Activated CD4-positive, alpha-beta T cell treated with anti-CD3 and anti-CD28 coated beads for 1 hour (primary cell): ENCODE measurements around the gene GPS2.

Experiments used
- DNase-seq: peaks from one replicate; pipeline ENCODE4 v3.0.0-alpha.2; 2020

GPS2 gene

GRCh38 chr17:7315570-7316235 is 543 bp upstream of the GPS2 start:
- no peak for DNase-seq

DNA sequence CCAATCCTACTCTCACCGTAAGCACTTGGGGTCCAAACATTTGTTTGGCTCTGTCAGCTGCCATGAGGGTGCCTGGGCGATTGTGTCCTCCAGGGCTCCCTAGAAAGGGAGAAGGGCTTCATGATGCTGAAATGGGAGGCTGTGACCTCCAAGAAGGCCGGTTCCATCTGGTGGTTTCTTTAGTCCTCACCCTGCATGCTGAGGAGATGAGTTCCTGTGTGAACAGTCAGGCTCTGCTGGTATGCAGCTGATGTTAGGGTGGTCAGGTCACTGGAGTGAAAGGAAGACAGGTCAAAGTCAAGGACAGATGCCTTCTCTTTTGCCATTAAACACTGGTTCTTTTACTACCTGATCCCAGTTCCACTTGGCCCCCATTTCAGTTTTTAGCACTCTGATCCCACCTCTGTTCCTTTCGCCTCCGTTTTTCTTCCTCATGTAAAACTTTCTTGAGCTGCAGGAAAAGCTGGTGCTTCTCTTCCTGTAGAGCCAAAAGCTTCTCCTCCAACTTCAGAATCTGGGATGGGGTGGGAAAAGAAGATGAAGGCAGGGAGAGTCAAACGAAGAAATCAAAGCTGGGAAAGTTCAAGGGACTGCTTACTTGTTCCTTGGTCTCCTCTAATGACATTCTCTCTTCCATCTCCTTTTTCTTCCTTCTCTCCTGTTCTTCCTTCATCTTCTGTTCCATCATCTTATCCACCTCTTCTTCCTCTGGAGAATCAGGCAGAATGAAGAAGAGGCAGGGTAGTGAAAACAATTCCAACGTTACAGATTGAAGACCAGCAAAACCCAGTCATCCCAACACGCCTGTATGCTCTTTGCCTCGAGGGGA is 1.1 kb downstream of the GPS2 start:
- no peak for DNase-seq

DNA sequence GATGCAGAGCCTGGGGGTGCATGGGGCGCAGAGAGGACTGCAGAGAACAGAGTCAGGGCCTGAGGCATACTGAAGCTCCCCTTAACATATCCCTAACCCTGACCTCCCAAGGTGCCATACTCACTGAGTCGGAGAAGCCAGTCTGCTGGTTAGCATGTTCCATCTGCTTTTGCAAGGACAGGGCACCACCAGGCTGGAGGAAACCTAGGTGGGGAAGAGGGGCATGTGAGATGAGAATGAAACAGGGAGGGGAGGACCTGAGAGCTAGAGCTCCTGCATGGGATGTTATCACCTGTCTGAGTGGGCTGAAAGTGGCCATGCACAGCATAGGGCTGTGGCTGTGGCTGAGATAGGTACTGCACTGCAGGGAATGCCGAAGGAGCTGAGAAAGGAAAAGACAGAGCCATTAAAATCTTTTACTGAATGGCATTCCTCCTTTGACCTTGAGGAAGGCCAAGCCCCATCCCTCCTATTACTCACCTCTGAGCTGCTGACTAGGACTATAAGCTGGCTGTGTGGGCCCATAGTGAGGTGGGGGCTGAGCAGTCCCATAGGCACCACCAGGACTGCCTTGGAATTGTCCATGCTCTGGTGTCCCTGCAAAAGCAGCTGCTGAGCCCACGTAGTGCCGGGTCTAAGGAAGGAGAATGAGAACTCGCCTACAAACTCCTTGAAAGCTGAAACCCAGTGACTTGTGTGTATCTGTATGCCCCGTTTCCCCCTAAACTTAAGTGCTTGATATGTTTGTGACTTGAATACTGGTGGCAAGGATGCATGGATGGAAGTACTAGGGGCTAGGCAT is 1.9 kb downstream of the GPS2 start:
- DNase-seq: no peak

- DNase-seq: no peak
These were observed 2.6 kb downstream of the GPS2 start for GRCh38 chr17:7312432-7313087.

DNA sequence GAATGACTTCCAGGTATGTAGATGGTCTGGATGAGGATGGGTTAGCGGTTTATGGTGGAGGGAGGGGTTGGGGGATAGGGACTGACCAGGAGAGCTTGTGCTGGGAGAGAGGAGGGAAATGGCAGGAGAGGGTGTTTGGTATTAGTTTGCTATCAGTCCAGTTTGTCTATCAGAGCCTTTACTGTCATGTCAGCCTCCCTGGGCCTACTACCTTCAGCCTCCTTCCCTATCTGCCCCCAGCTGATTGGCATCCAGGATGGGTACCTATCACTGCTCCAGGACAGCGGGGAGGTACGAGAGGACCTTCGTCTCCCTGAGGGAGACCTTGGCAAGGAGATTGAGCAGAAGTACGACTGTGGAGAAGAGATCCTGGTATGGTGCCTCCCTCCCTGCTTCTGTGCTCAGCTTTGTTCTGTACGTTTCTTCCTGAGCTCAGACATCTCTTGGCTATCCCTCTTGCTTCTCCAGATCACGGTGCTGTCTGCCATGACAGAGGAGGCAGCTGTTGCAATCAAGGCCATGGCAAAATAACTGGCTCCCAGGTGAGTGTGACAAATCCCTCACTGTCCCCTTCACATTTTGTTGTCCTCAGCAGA is 4.0 kb downstream of the GPS2 start:
- no peak for DNase-seq

DNA sequence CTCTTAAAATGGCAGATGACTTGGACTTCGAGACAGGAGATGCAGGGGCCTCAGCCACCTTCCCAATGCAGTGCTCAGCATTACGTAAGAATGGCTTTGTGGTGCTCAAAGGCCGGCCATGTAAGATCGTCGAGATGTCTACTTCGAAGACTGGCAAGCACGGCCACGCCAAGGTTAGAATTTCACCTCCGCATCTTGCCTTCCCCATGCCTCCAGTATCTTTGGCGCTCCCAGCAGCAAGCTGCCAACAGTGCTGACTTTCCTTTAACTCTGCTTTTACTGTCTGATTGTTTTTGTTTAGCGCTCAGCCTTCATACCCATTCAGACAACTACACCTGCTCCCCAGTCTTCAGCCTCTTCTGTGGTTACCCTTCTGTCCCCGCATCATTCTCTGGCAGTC is 5.5 kb downstream of the GPS2 start:
- no peak for DNase-seq

- DNase-seq: peak; percentile 77
These were observed 6.3 kb downstream of the GPS2 start for GRCh38 chr17:7308625-7309433.

- peak; percentile 43 for DNase-seq
These were observed 7.2 kb downstream of the GPS2 start for GRCh38 chr17:7307686-7308624.

DNA sequence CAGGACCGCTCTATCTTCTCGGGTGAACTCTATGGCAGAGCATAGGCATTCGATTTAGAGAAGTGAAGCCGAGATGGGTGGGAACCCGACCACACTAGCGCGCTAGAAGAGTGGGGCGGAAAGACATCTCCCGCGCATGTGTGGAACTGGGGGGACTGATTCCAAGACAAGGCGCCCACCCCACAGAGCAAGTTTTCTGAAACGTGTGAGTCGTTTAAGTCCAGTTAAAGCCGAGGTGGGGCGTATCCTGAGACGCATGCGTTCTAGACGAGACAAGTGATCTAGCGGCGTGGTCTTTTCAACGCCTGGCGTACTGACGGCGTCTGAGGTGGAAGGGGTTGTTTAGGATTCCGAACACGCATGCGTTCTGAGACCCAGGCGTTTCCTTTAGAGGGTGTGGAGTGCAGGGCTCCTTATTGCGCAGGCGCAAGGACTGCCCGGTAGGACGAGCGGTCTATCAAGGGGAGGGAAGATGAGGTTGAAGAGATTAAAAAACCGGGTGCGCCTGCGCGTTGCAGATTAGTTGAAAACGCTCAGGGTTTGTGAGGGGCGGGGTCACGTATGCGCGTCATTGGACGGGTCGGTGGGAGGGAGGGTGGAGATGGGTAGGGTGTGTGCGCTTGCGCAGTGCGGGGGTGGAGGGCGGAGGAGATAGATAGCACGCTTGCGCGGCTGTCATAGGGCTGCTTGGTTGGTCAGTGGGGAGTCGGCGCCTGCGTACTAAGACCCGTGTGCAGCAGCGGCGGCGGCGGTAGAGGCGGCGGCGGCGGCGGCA is 8.1 kb downstream of the GPS2 start, which contains the start of gene EIF5A:
Gene EIF5A, plus strand, starts transcription at position 718 of the 775 bp plus-strand sequence. CDS start 2,008 bp downstream, outside the sequence.
- DNase-seq: peak; percentile 100

- no peak for DNase-seq
These were observed 11.0 kb downstream of the GPS2 start for GRCh38 chr17:7304179-7304578.

- DNase-seq: peak; percentile 42
These were observed 18.8 kb downstream of the GPS2 start for GRCh38 chr17:7296189-7296861.

DNA sequence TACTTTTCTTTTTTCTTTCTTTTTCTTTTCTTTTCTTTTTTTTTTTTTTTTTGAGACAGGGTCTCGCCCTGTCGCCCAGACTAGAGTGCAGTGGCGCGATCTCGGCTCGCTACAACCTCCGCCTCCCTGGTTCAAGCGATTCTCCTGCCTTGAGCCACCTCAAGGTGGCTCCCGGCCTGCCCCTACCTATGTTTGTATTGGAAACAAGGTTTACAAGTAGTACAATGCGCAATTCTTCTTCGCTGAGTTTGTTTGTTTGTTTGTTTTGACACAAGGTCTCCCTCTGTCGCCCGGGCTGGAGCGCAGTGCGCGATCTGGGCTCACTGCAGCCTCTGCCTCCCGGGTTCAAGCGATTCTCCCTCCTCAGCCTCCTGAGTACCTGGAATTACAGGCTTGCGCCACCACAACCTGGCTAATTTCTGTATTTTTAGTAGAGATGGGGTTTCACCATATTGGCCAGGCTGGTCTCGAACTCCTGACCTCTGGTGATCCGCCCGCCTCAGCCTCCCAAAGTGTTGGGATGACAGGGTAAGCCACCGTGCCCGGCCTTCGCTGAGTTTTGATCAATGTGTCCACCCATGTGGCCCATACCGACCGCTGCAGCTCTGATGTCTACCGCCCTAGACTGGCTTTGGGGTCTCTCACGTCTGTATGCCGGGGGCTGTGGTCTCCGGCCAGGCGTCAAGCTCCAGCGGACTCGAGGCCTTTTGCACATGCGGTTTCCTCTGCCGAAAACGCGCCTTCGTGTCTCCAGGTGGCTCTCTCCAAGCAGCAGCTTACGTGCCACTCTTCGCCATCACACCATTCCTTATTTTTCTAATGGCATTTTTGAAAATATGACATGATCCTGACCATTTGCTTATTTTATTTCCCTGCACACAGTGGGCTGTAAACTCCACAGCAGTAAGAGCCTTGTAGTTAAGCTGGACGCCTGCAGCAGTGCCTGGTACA is 19.7 kb downstream of the GPS2 start:
- no peak for DNase-seq

GRCh38 chr17:7294614-7295153 is 20.5 kb downstream of the GPS2 start, which contains the start of gene YBX2:
Gene YBX2 (minus strand): TSS chr17:7294639. CDS start chr17:7294500, 139 bp downstream.
- DNase-seq: peak; percentile 55

GRCh38 chr17:7293816-7294613 is 21.1 kb downstream of the GPS2 start:
- DNase-seq: no peak

DNA sequence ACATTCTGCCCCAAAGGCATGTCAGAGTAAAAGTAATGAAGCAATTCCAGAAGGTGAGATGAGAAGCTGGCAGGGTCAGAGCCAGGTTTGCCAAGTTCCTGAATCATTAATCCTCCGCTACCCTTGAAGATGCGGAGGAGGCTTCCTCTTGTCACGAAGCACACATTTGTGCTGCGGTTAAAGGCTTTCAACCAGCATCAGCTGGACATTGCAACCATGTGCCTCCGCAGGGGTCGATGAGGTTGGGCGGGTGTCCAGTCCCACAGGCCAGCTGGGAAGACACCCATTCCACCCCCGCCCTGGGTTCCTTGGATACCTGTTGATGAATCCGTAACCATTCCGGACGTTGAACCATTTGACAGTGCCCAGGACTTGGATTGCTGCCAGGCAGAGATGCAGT is 22.0 kb downstream of the GPS2 start:
- no peak for DNase-seq

DNA sequence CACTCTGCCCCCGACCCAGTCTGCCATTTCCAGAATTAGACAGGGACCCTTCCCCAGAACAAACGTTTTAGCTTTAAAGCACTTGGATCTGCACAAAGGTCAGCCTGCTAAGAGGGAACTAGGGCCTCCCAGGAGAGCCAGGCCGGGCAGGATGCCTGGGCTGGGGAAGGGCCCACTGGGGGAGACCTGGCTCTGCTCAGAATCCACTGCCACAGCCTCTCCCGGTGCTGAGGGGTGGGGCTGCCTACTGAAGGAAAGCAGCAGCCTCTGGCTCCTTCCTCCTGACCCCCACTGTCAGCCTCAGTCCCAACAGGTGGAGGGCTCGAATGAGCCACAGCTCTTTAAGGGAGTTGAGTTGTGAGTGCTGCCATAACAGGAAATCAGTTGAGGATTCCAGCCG is 22.4 kb downstream of the GPS2 start:
- no peak for DNase-seq
